CD4-positive, alpha-beta memory T cell (primary cell): ENCODE data around the gene VAMP1. TPM values are rescaled to one million over a fixed set of nuclear protein-coding genes. Genes with fewer than 3 reads are reported as not detected.

Experiments used
- CTCF ChIA-PET: fragments of 350-600 bp; sonication (Branson Sonifier 250); formaldehyde crosslinking; loops from one replicate; lab custom pipeline; 2021; ENCODE audit warnings: inconsistent platforms; ENCODE audit not compliant: partially characterized antibody; lab: Charles Lee
- POLR2A ChIA-PET: fragments of 350-600 bp; sonication (Branson Sonifier 250); formaldehyde crosslinking; loops from one replicate; lab custom pipeline; 2021; ENCODE audit not compliant: partially characterized antibody; lab: Charles Lee
- DNase-seq, 5 donors: peaks; one replicate each; pipeline versions ENCODE4 v3.0.0 to v3.0.0-alpha.2; 2020 to 2022; ENCODE audit warnings: mixed read lengths in 1 of 5
- H3K27ac ChIP-seq: one replicate; pipeline ENCODE4 v1.7.0; 2013; ENCODE audit warnings: low read depth, low read length
- H3K27me3 ChIP-seq: 2 replicates; pipeline ENCODE4 v1.7.0; 2013; ENCODE audit warnings: mild to moderate bottlenecking, low read length, moderate library complexity; ENCODE audit not compliant: insufficient read depth
- H3K36me3 ChIP-seq: 2 replicates; pipeline ENCODE4 v1.7.0; 2013; ENCODE audit warnings: mild to moderate bottlenecking, low read length, moderate library complexity; ENCODE audit not compliant: insufficient read depth
- H3K4me1 ChIP-seq: 2 replicates; pipeline ENCODE4 v1.7.0; 2013; ENCODE audit warnings: mild to moderate bottlenecking, low read length, moderate library complexity; ENCODE audit not compliant: insufficient read depth
- H3K4me3 ChIP-seq, 2 donors: one replicate each; pipeline ENCODE4 v1.7.0; 2013; ENCODE audit warnings: low read length in 2 of 2, mild to moderate bottlenecking in 1 of 2
- H3K9me3 ChIP-seq, 2 donors: one replicate each; pipeline ENCODE4 v1.7.0; 2013; ENCODE audit warnings: low read length in 2 of 2, control low read depth in 1 of 2; ENCODE audit not compliant: control insufficient read depth in 1 of 2
- H3K27ac Mint-ChIP-seq, 7 donors: one replicate each; pipeline ENCODE4 v1.8.0; 2020 to 2021; ENCODE audit warnings: mixed read lengths in 7 of 7, mild to moderate bottlenecking in 6 of 7, inconsistent platforms in 3 of 7, moderate library complexity in 3 of 7
- H3K27me3 Mint-ChIP-seq, 2 donors: one replicate each; pipeline ENCODE4 v1.8.0; 2020 to 2021; ENCODE audit warnings: mixed read lengths in 2 of 2
- H3K36me3 Mint-ChIP-seq, 2 donors: one replicate each; pipeline ENCODE4 v1.8.0; 2020 to 2021; ENCODE audit warnings: mixed read lengths in 2 of 2, inconsistent platforms in 1 of 2, mild to moderate bottlenecking in 1 of 2
- H3K4me1 Mint-ChIP-seq, 4 donors: one replicate each; pipeline ENCODE4 v1.8.0; 2020 to 2021; ENCODE audit warnings: mixed read lengths in 4 of 4, mild to moderate bottlenecking in 1 of 4
- H3K4me3 Mint-ChIP-seq, 8 donors: one replicate each; pipeline ENCODE4 v1.8.0; 2020 to 2021; ENCODE audit warnings: mixed read lengths in 8 of 8, mild to moderate bottlenecking in 7 of 8, moderate library complexity in 6 of 8, inconsistent platforms in 3 of 8
- H3K9me3 Mint-ChIP-seq, 8 donors: one replicate each; pipeline ENCODE4 v1.8.0; 2020 to 2021; ENCODE audit warnings: mixed read lengths in 8 of 8, mild to moderate bottlenecking in 5 of 8, inconsistent platforms in 3 of 8, moderate library complexity in 1 of 8
- intact Hi-C: fragments of 100-400 bp; cut with micrococcal nuclease; formaldehyde crosslinking; loops from one replicate; pipeline ENCODE4 v1.15.1; 2023
- polyA plus RNA-seq, 2 donors: library from polyadenylated mRNA; unstranded; fragments of 300-500 nt; fragmentation: Illumina TruSeq; gene quantifications; one replicate each; pipeline ENCODE4 v1.2.3, GENCODE V29; 2021
- total RNA-seq, 2 experiments: library from RNA; stranded (reverse); gene quantifications; one replicate each; pipeline ENCODE4 v1.2.3, GENCODE V29; 2021

The VAMP1 gene
- total and polyA plus RNA-seq, 4 experiments from 2014 or later = 10.3 to 101 (median 54.9) TPM

- H3K9me3 ChIP-seq = no peaks in the 10 kb centered on the region
- no peaks in the 10 kb centered on the region for H3K9me3 Mint-ChIP-seq
- no peaks in the 10 kb centered on the region for H3K27me3 Mint-ChIP-seq
- DNase-seq = peak; percentile 82 to 96 (median 86)
- peaks cover 55 to 71% of the 10 kb centered on the region in 2 donors for H3K36me3 Mint-ChIP-seq
- POLR2A ChIA-PET = interaction anchor here (0.9 to 10.7 kb wide), 17 partner anchors 9 to 367 kb away, joined by 3 to 728 read pairs (median 9); partner anchors contain the start of genes CD27, GAPDH, IFFO1 and MRPL51
- H3K4me1 ChIP-seq = peaks cover 89% of the 10 kb centered on the region
- H3K4me3 ChIP-seq = peak overlapping the region in 1 of 2 donors; percentile 42
- peaks cover 65 to 93% (median 80%) of the 10 kb centered on the region in 4 donors for H3K4me1 Mint-ChIP-seq
- H3K36me3 ChIP-seq = peaks cover 52% of the 10 kb centered on the region
- CTCF ChIA-PET = interaction anchor here (0.7 to 10.5 kb wide), 14 partner anchors 9 to 138 kb away, joined by 3 to 341 read pairs (median 9); partner anchors contain the start of genes CD27, GAPDH, MRPL51 and TAPBPL
- no peaks in the 10 kb centered on the region for H3K27me3 ChIP-seq
- intact Hi-C loops = loop anchor here (1.0 to 2.0 kb wide), 4 partner anchors 9 to 127 kb away; partner anchors contain the start of genes CD27, MRPL51 and TAPBPL
- peak overlapping the region; percentile 90 to 99 (median 98) for H3K27ac Mint-ChIP-seq
- peak overlapping the region; percentile 53 to 89 (median 80) for H3K4me3 Mint-ChIP-seq
- peak overlapping the region; percentile 82 for H3K27ac ChIP-seq
These were observed 8.9 kb downstream of the VAMP1 start for GRCh38 chr12:6461401-6462233.

GRCh38 chr12:6460751-6461371 lies 9.6 kb downstream of the VAMP1 start:
- peak in 4 of 5 donors; percentile 41 to 67 (median 52) for DNase-seq
- H3K36me3 Mint-ChIP-seq = peaks cover 58 to 71% of the 10 kb centered on the region in 2 donors
- no peaks in the 10 kb centered on the region for H3K9me3 Mint-ChIP-seq
- CTCF ChIA-PET = interaction anchor here (0.8 to 10.5 kb wide), 10 partner anchors 10 to 138 kb away, joined by 3 to 341 read pairs (median 13); partner anchors contain the start of genes CD27, GAPDH, MRPL51 and TAPBPL
- Histone ChIP-seq H3K4me3 (peak overlapping the region; percentile 27 to 42), H3K4me1 (peaks cover 82% of the 10 kb centered on the region), H3K36me3 (peaks cover 45% of the 10 kb centered on the region), H3K27me3 (no peaks in the 10 kb centered on the region), H3K27ac (peak overlapping the region; percentile 82), H3K9me3 (no peaks in the 10 kb centered on the region)
- intact Hi-C loops = loop anchor here (1.0 kb wide), 1 partner anchor 9 kb away; the partner anchor contains the start of gene TAPBPL
- H3K4me3 Mint-ChIP-seq = peak overlapping the region; percentile 53 to 89 (median 80)
- H3K4me1 Mint-ChIP-seq = peaks cover 64 to 90% (median 79%) of the 10 kb centered on the region in 4 donors
- POLR2A ChIA-PET = interaction anchor here (1.0 to 10.7 kb wide), 12 partner anchors 10 to 367 kb away, joined by 3 to 728 read pairs (median 58); partner anchors contain the start of genes CD27, GAPDH, IFFO1 and MRPL51
- no peaks in the 10 kb centered on the region for H3K27me3 Mint-ChIP-seq
- H3K27ac Mint-ChIP-seq = peak overlapping the region; percentile 90 to 99 (median 98)

- peak overlapping the region; percentile 81 to 93 (median 88) for H3K27ac Mint-ChIP-seq
- Histone ChIP-seq H3K36me3 (peaks cover 41% of the 10 kb centered on the region), H3K4me1 (peaks cover 77% of the 10 kb centered on the region), H3K27me3 (no peaks in the 10 kb centered on the region), H3K27ac (peak overlapping the region; percentile 33), H3K4me3 (no peak overlapping the region), H3K9me3 (no peaks in the 10 kb centered on the region)
- H3K36me3 Mint-ChIP-seq = peaks cover 52 to 70% of the 10 kb centered on the region in 2 donors
- H3K9me3 Mint-ChIP-seq = no peaks in the 10 kb centered on the region
- CTCF ChIA-PET = interaction anchor here (4.1 to 10.5 kb wide), 4 partner anchors 10 to 123 kb away, joined by 15 to 341 read pairs (median 190); partner anchors contain the start of genes CD27 and TAPBPL
- no peak for DNase-seq
- intact Hi-C loops = no loop called here
- H3K27me3 Mint-ChIP-seq = no peaks in the 10 kb centered on the region
- peaks cover 61 to 88% (median 75%) of the 10 kb centered on the region in 4 donors for H3K4me1 Mint-ChIP-seq
- peak overlapping the region in 4 of 8 donors; percentile 30 to 63 (median 44) for H3K4me3 Mint-ChIP-seq
- POLR2A ChIA-PET = interaction anchor here (1.3 to 10.7 kb wide), 6 partner anchors 9 to 77 kb away, joined by 4 to 728 read pairs (median 138); partner anchors contain the start of genes CD27, GAPDH, MRPL51 and NCAPD2
These were observed 11.5 kb downstream of the VAMP1 start for GRCh38 chr12:6459004-6459337.

DNA sequence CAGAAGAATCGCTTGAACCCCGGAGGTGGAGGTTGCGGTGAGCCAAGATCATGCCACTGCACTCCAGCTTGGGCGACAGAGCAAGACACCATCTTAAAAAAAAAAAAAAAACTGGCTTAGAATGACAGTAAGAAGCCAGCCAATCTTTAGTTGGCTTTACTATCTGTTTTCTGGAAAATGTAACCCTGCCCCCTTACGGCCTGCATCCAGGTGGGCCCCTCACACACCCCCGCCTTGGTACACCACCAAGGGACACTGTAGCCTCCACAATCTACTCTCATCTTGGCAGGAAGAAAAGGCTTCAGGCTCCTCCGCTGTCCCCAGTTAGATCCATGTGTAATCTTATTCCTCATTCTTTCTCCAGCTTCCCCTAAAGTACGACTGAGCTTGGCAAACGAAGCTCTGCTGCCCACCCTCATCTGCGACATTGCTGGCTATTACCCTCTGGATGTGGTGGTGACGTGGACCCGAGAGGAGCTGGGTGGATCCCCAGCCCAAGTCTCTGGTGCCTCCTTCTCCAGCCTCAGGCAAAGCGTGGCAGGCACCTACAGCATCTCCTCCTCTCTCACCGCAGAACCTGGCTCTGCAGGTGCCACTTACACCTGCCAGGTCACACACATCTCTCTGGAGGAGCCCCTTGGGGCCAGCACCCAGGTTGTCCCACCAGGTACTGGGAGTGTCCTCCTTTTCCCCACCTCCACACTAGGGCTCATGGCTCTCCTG lies 12.0 kb downstream of the VAMP1 start:
- intact Hi-C loops = no loop called here
- DNase-seq = no peak
- Mint-ChIP-seq H3K27me3 (no peaks in the 10 kb centered on the region), H3K36me3 (peaks cover 50 to 71% of the 10 kb centered on the region in 2 donors), H3K9me3 (no peaks in the 10 kb centered on the region), H3K4me1 (peaks cover 59 to 87% (median 73%) of the 10 kb centered on the region in 4 donors), H3K27ac (peak overlapping the region; percentile 81 to 93 (median 88)), H3K4me3 (peak overlapping the region in 3 of 8 donors; percentile 36 to 51 (median 37))
- ChIA-PET CTCF (interaction anchor here (4.1 to 10.5 kb wide), 4 partner anchors 10 to 122 kb away, joined by 15 to 341 read pairs (median 190); partner anchors contain the start of genes CD27 and TAPBPL), POLR2A (interaction anchor here (1.3 to 10.7 kb wide), 6 partner anchors 9 to 77 kb away, joined by 4 to 728 read pairs (median 138); partner anchors contain the start of genes CD27, GAPDH, MRPL51 and NCAPD2)
- Histone ChIP-seq H3K4me1 (peaks cover 77% of the 10 kb centered on the region), H3K4me3 (no peak overlapping the region), H3K9me3 (no peaks in the 10 kb centered on the region), H3K27ac (peak overlapping the region; percentile 33), H3K27me3 (no peaks in the 10 kb centered on the region), H3K36me3 (peaks cover 40% of the 10 kb centered on the region)

- no peak overlapping the region for H3K4me3 ChIP-seq
- ChIA-PET POLR2A (interaction anchor here (0.5 to 10.7 kb wide), 10 partner anchors 8 to 232 kb away, joined by 3 to 728 read pairs (median 5); partner anchors contain the start of genes CD27, TAPBPL, VAMP1 and ZNF384), CTCF (interaction anchor here (0.8 to 10.5 kb wide), 6 partner anchors 8 to 82 kb away, joined by 3 to 134 read pairs (median 5); partner anchors contain the start of genes CD27 and VAMP1)
- H3K27ac ChIP-seq = no peak overlapping the region
- no peak for DNase-seq
- intact Hi-C loops = no loop called here
- no peaks in the 10 kb centered on the region for H3K27me3 ChIP-seq
- no peaks in the 10 kb centered on the region for H3K27me3 Mint-ChIP-seq
- H3K36me3 ChIP-seq = peaks cover 40% of the 10 kb centered on the region
- H3K36me3 Mint-ChIP-seq = peaks cover 54 to 73% of the 10 kb centered on the region in 2 donors
- no peaks in the 10 kb centered on the region for H3K9me3 Mint-ChIP-seq
- peaks cover 77% of the 10 kb centered on the region for H3K4me1 ChIP-seq
- no peak overlapping the region for H3K4me3 Mint-ChIP-seq
- H3K9me3 ChIP-seq = no peaks in the 10 kb centered on the region
- peak overlapping the region; percentile 54 to 99 (median 76) for H3K27ac Mint-ChIP-seq
- peaks cover 54 to 86% (median 72%) of the 10 kb centered on the region in 4 donors for H3K4me1 Mint-ChIP-seq
These were observed 13.1 kb downstream of the VAMP1 start for GRCh38 chr12:6457220-6457945.
